ENCODE data around the gene EPC1.

The EPC1 gene

GRCh38 chr10:32331606-32332005 is 15.4 kb downstream of the EPC1 start:
- DNase-seq, result no peak

- no peak for DNase-seq
Observed at GRCh38 chr10:32330214-32330613, 16.7 kb downstream of the EPC1 start.

- DNase-seq, result no peak
Observed at GRCh38 chr10:32329061-32329460, 17.9 kb downstream of the EPC1 start.

DNA sequence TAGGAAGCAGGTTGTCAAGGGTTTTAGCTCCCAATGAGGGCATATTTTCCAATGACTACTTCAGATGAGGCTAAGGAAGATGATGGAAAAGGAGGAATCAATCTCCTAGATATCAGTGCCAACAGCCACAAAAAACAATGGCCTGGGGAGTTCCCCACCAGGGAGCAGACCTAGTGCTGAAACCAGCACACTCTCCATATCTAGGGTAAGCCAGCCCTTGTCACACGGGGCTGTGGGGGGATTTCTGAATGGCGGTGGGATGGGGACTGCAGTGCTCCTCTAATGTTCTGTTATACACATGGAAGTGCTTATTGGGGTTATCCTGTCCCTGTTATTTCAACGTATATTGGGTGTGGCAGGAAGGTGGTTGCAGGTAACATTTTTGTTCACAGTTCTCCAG is 18.5 kb downstream of the EPC1 start:
- DNase-seq, result no peak

- no peak for DNase-seq
Observed at GRCh38 chr10:32327364-32327691, 19.6 kb downstream of the EPC1 start.

GRCh38 chr10:32326680-32327363 is 20.1 kb downstream of the EPC1 start:
- DNase-seq, result no peak

DNA sequence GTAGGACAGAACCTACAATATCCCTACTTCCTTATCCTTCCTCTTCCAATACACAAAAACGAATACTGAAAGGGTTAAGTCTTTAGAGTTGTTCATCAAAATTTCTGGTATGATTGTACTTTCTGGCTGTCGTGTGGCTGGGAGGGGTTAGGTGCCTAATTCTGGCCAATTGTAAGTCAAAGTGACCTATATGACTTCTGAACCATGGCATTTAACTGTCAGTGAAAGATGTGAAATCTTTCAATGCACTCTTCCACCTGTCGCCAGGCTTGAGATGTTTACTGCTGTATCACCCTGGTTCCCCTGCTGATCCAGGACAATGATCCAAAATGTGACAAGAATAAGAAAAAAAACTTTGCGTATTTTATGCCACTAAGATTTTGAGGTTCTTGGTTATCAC is 20.8 kb downstream of the EPC1 start:
- DNase-seq, result no peak

- DNase-seq, result peak in 1 of 2 donors; percentile 37
Observed at GRCh38 chr10:32323051-32323450, 23.9 kb downstream of the EPC1 start.

- no peak for DNase-seq
Observed at GRCh38 chr10:32321016-32321631, 25.8 kb downstream of the EPC1 start.

DNA sequence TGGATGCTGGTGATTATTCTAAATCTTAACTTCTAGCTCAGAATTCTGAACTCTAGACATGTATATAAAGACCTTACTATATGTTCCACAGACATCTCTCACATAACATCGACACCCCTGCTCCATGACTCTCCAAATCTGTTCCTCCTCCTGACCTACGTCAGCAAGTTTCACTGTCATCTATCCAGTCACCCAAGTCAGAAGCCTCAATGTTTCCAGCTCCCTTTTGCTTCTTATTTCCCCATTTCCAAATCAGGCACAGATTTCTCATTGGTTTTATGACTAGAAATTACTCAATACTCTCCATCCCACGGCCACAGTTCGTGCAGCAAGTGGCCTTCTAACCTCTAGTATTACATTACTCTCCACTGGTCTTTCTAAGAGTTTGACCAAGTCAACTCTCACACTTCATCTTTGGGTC is 28.5 kb downstream of the EPC1 start:
- peak; percentile 92 to 98 for DNase-seq

DNA sequence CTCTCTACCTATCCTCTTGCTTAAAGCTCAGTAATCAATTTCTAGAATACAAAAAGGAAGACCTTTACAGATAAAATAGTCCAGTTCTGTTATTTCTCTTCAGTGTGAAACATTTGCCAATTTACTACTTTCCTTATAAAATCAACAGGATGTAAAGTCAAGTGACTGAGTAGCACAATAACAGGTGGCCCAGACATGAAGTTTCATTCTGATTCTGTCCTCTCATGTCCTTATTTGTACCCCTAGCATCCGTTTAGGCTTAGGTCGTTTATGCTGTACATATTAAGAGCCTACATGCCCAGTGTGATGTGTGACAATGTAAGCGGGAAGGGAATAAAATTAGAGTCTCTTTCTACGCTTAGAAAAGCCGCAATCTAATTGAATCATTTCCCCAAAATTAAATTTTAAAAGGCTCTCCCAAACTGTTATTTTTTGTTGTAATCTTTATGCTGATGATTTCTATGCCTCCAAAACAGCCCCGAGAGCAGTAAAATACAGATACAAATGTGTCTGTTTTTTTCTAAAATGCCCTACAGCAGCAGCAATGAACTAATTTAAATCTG is 29.1 kb downstream of the EPC1 start:
- no peak for DNase-seq

- no peak for DNase-seq
Observed at GRCh38 chr10:32315424-32315823, 31.5 kb downstream of the EPC1 start.

DNA sequence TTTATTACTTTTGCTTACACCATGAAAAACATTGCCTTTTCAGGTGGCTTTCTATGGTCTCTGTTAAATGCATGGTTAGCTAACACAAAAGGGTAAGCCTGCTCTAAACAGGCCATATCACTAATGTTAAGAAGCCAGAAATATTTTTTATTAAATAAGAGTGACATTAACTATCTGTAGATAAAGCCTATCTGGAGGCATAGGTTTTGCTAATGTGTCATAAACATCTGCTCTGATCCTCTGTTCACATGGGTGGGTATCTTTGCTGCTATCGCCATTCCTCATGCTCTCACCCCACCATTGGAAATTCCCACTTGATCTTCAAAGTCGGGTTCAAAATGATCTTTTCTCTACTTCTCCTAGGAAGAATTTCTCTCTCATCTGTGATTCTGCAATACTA is 32.4 kb downstream of the EPC1 start:
- no peak for DNase-seq

DNA sequence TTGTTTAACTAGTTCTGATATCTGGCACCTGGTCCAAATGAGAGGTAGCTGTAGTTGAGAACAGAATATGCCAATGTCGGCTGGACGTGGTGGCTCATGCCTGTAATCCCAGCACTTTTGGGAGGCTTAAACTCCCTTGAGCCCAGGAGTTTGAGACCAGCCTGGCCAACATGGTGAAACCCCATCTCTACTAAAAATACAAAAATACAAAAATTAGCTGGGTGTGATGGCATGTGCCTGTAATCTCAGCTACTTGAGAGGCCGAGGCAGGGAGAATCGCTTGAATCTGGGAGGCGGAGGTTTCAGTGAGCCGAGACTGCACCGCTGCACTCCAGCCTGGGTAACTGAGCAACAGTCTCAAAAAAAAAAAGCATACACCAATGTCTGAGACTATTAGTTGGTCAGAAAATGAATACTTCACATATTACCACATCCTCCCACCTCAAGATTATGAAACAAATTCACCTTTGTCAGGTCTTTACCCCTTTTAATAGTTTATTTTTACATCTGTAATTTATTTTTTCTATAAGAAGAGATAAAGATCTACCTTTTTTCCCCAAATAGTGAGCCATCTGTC is 38.8 kb downstream of the EPC1 start:
- no peak for DNase-seq

GRCh38 chr10:32307609-32308008 is 39.3 kb downstream of the EPC1 start:
- DNase-seq, result no peak

- peak in 1 of 2 donors; percentile 13 for DNase-seq
Observed at GRCh38 chr10:32299354-32299980, 47.5 kb downstream of the EPC1 start.

GRCh38 chr10:32298075-32298812 is 48.7 kb downstream of the EPC1 start:
- DNase-seq, result peak in 1 of 2 donors; percentile 1

GRCh38 chr10:32295027-32295426 is 51.9 kb downstream of the EPC1 start:
- no peak for DNase-seq

GRCh38 chr10:32293581-32293980 is 53.4 kb downstream of the EPC1 start:
- DNase-seq, result no peak

GRCh38 chr10:32279795-32280194 is 67.2 kb downstream of the EPC1 start:
- DNase-seq, result no peak

DNA sequence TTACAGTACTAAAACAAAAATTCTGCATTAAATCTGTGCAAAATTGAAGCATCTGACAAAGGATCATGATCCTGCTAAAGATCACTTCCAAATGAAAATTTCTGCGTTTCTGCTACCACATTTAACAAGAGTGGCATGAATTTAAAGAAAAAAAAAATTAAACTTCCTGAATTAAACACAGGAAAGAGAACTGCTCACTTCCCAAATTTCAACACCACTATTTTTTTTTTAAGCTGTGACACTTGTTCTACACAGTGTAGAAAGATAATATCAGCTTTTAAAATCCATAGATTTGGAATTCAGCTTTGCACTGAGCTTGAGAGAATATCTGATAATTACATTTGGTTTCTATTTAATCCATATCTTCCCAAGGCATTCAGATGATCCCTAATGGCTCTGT is 73.6 kb downstream of the EPC1 start:
- peak; percentile 43 to 66 for DNase-seq

GRCh38 chr10:32271617-32272016 is 75.3 kb downstream of the EPC1 start:
- DNase-seq, result no peak

Data from inflammatory macrophage (primary cell).